GM18951 (cell line): ENCODE measurements around the gene CCDC9.

Source experiments
- POLR2A ChIP-seq: IDR thresholded peaks from 4 replicates; pipeline ENCODE4 v1.6.1; 2011; ENCODE audit warnings: mild to moderate bottlenecking; ENCODE audit not compliant: insufficient read length, insufficient read depth; ENCODE audit errors: extremely low read depth
- in situ Hi-C: fragments of 300-500 bp; cut with MboI; formaldehyde crosslinking; loops from one replicate; pipeline ENCODE4 v1.12.0; 2022; ENCODE audit warnings: low sequenced_read_pairs, mixed read lengths, inconsistent platforms; ENCODE audit not compliant: unreplicated experiment

Gene CCDC9

DNA sequence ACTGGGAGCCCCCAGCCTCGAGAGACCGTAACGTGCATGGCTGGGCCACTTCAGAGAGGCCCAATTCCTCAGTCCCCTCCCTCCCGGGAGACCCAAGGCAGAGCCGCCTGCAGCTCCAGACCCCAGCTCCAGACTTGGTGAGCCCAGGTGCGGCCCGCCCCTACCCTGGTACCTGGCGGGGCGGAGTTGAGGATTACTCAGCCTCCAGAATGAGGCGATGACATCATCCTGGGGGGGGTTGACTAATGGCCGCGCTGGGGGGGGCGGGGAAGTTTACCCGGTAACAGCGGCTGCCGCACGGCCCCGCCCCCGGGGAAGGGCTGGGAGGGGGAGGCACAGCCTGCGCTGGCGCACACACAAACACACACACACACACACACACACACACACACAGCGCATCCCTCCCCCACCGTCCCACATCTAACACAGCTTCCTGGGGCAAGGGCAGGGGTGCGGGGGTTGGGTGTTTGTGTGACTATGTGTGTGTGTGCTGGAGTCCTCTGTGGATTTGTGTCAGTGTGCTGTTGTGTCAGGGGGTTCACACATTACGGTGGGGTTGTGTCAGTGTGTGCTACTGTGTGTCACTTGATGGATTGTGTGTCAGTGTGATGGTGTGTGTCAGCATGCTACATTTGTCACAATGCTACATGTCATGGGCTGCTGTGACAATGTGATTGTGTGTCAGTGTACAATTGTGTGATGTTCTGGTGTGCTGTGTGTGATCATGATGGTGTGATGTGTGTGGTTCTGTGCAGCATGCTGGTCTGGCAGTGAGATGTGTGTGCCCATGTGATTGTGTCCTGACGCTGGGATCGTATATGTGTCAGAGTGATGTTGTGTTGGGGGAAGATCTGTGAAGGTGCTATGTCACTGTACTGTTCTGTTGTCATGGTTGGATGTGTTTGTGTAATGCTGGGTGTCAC lies 15.1 kb upstream of the CCDC9 start:
- no peak for TF ChIP-seq POLR2A
- in situ Hi-C loops: no loop called here

DNA sequence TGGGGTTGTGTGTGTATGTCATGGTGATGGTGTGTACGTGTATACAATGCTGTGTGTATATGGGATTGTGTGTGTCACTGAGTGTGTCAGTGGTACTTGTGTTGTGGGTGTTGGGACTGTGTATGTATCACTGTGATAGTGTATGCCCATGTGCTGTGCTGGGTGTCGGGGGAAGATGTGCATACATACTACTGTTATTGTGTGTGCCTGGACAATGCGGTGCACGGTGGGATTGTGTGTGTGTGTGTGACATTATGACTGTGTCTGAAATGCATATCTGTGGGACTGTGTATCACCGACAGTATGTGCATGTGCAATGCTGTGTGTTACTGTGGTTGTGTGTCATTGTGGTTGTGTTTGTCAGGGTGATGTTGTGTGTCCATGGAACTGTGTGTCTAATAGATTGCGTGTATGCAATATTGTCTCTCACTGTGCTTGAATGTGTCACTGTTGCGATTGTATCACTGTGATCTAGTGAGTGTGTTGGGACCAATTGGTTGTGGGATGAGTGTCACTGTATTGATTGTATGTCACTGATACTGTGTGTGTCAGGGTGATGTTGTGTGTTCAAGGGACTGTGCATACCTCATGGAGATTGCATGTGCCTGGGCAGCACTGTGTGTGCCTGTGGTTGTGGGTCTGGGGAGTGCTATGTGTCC lies 14.3 kb upstream of the CCDC9 start:
- in situ Hi-C loops: no loop called here
- TF ChIP-seq POLR2A: no peak

DNA sequence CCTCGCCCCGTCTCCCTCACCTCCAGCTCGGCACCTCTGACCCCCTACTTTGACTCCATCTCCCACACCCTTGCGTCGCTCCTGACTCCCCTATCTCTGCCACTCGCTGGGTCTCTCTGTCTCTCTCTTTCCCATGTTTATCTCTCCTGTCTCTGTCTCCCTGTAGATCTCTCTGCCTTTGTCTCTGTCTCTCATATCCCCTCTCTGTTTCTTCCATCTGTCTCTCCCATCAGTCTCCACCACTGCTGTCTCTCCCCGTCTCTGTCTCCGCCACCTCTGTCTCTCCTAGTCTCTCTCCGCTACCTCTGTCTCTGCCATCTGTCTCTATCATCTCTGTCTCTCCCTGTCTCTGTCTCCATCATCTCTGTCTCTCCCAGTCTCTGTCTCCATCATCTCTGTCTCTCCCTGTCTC lies 13.0 kb upstream of the CCDC9 start:
- no peak for TF ChIP-seq POLR2A
- in situ Hi-C loops: no loop called here

DNA sequence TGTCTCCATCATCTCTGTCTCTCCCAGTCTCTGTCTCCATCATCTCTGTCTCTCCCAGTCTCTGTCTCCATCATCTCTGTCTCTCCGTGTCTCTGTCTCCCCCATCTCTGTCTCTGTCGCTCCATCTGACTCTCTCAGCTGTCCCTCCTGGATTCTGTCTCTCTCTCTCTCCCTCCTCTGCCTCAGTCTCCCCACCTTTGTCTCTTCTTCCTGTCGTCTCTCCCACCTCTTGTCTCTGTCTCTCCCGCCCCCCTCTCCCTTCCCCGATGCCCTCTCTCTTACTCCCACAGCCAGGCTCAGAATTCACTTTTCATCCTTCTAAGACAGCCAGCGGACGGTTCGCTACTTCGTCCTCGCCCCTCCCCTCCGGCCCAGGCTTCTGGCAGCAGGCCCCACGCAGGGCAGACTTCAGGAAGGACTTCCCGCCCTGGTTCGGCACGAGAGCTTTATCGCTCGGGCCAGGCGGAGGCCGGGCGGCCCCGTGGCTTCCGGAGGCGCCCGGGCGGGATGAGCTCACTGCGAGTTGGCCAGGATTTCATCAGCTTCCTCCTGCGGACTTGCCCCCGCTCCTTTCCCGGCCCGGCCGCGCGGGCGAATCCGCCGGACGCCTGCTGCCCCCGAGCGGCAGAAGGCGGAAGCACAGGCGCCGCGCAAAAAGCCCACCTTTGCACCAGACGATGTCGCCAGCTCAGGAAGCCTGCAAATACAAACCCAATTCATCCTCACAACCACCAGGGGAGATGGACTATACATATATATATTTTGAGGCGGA lies 12.4 kb upstream of the CCDC9 start:
- peak; percentile 59 for TF ChIP-seq POLR2A
- in situ Hi-C loops: no loop called here

DNA sequence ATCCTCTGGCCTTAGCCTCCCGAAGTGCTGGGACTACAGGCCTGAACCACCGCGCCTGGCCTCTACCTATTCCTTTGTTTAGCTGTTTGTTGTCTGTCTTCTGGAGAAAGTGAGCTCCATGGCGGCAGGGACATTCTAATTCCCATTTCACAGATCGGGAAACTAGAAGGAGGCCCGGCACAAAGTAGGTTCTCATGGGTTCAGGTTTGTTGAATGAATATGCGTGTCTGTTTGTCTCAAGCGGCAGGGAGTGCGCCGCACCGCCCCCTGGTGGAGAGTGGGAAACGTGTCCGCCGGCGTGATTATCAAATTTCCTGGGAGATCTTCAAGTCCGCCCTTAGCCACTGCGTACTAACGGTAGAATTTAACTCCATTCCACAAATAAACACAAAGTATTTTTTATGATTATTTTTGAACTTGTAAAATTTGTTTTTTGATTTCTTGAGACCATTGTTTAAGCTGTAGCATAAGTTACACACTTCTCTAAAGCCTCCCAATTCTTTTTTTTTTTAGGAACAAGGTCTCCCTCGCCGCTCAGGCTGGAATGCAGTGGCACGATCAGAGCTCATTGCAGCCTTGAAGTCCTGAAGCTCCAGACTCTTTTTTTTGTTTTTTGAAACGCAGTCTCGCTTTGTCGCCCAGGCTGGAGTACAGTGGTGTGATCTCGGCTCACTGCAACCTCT lies 8.9 kb upstream of the CCDC9 start:
- in situ Hi-C loops: no loop called here
- TF ChIP-seq POLR2A: no peak

DNA sequence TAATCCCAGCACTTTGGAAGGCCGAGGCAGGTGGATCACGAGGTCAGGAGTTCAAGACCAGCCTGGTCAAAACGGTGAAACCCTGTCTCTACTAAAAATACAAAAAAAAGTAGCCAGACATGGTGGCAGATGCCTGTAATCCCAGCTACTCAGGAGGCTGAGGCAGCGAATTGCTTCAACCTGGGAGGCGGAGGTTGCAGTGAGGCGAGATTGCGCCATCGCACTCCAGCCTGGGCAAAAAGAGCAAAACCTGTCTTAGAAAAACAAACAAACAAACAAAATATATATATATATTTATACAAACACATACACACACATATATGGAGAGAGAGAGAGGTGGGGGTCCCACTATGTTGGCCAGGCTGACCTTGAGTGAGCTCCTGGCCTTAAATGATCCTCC lies 3.3 kb upstream of the CCDC9 start:
- in situ Hi-C loops: loop anchor here (10.0 kb wide), 1 partner anchor 108 kb away; no protein-coding TSS in a partner anchor

DNA sequence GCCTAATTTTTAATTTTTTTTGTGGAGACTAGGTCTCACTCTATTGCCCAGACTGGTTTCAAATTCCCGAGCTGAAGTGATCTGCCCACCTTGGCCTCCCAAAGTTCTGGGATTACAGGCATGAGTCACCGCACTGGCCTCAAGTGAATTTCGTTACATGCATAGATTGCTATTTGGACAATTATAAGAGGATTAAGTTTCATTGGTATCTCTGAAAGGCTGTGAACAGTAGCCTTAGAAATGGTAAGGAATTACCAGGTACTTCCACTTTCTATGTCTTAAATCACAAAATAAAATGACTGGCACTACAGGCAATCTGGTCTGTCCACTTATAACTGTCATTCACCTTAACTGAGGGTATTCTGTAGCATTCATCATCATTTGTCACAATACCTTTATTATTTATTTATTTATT lies 2.9 kb upstream of the CCDC9 start:
- in situ Hi-C loops: loop anchor here (10.0 kb wide), 1 partner anchor 109 kb away; no protein-coding TSS in a partner anchor

DNA sequence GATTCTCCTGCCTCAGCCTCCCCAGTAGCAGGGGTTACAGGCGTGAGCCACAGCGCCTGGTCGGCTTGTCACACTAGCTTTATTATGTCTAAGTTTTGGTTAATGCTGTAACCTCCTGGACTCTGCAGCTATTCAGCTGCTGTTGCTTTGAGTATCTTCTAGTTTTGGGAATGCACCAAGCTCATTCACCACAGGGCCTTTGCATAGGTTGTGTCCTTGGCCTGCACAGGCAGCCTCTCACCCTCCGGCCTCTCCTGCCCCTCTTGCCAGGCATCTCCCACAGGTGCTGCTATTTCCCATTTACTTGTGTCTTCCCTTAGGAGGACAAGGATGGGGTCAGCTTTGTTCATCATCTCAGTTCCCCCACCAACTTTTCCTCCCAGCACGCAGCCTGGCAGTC lies 2.4 kb upstream of the CCDC9 start:
- in situ Hi-C loops: loop anchor here (10.0 kb wide), 1 partner anchor 109 kb away; no protein-coding TSS in a partner anchor
- TF ChIP-seq POLR2A: no peak

More for the DNA sequence above, 2.9 kb upstream of the CCDC9 start:
- TF ChIP-seq POLR2A: no peak

DNA sequence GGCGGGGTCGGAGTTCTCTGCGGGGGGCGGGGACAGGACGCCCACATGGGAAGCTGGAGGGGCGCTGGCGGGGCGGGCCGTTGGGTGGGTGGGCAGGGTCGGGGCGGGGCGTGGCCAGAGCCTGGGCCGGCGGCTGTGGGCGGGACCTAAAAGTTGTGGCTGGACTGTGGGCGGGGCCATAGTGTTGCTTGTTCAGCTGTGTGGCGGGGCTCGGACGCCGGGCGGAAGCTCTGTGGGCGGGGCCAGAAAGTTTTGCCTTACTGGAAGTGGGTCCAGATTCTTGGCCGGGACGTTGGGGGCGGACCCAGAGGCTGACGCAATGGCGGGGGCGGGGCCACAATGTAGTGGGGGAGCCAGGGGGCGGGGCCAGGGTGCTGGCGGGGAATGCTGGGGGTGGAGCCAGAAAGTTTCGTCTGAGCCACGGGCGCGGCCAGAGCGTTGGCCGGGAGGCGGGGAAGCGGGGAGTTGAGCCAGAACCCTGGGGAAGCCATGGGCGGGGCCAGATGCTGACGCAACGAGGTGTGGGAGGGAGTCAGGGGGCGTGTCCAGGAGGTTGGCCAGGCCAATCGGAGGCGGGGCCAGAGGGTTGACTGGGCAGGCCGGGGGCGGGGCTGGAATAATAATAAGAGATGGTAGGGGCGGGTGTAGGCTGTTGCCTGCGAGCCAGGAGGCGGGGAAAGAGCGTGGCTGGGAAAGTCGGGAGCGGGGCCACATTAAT lies 527 bp downstream of the CCDC9 start:
- in situ Hi-C loops: loop anchor here (10.0 kb wide), 1 partner anchor 112 kb away; no protein-coding TSS in a partner anchor
- peak; percentile 16 for TF ChIP-seq POLR2A

DNA sequence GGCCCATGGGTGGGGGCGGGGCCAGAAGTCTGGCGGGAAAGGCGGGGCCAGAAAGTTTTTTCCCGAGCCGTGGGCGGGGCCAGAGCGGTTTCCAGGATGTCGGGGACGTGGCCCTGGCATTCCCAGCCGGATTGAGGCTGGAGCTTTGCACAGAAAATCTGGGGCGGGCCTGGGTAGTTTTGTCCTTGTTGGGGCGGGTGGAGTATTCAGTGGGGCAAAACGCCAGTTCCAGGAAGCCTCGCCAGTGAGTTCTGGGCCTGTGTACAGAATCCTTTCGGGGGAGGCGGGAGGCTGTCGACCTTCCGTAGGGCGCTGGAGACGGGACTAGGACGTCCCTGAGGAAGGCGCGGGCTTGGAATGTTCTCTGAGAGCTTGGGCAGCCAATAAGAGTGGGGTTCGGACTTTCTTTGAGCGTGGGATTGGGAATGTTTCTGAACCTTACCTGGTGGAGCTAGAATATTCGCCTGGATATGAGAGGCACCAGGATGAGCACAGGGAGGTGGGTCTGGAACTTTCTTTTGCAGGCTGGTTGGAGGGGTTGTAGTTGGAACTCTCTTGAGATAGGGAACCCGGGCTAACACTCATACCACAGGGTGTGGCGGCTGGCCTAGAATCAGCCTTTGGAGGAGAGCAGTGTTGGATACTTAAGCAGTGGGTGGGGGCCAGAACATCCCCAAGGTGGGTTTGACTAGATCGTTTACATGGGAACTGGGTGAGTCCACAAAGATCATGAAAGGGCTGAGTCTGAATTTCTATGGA lies 1.3 kb downstream of the CCDC9 start:
- in situ Hi-C loops: loop anchor here (10.0 kb wide), 1 partner anchor 113 kb away; no protein-coding TSS in a partner anchor
- no peak for TF ChIP-seq POLR2A

DNA sequence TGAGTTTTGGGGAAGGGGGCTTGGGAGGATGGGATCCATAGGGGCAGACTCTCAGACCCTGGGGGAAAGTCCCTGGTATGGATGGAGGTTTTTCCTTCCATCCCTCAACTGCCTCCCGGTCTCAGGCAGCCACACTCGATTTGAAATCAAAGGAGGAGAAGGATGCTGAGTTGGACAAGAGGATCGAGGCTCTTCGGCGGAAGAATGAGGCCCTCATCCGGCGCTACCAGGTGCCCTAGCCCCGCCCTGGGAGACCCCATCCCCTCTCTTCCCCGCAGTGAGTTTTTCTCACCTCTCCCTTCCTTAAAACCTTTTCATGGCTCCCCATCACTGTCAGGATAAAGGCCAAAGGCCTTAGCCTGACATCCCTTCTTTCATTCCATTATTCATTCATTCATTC lies 2.1 kb downstream of the CCDC9 start:
- TF ChIP-seq POLR2A: no peak
- in situ Hi-C loops: loop anchor here (10.0 kb wide), 1 partner anchor 114 kb away; no protein-coding TSS in a partner anchor
